GM19395 (cell line): Measurements from ENCODE around the gene CAPZA1.
"Not testable (repeated sequence)": the region's sequence is repeated elsewhere in the genome, so short reads cannot be mapped to it uniquely, and the experiment has no call there.

ENCODE experiments used
- ATAC-seq: cut with Tn5 transposase; IDR thresholded peaks from one replicate; pipeline ENCODE4 v1.9.1; 2021; ENCODE audit warnings: mild to moderate bottlenecking, moderate library complexity; ENCODE audit not compliant: unreplicated experiment

CAPZA1 gene

DNA sequence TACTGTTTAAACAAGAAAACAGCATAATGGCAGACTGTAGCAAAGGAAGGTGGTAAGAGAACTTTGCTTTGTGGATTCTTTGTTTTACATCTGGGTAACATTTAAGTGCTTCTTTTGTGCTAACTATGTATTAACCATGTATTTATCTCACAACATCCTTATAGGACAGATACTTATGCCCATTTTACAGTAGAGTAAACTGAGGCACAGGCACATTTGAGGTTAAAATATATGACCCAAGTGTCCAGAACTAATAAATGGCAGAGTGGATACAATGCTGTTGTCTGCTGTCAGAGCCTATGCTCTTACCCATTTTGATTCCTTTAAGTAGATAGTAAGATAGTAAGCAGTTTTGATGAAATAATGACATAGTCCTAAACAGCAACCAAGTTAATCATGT is 7.3 kb downstream of the CAPZA1 start:
- ATAC-seq, result no peak

DNA sequence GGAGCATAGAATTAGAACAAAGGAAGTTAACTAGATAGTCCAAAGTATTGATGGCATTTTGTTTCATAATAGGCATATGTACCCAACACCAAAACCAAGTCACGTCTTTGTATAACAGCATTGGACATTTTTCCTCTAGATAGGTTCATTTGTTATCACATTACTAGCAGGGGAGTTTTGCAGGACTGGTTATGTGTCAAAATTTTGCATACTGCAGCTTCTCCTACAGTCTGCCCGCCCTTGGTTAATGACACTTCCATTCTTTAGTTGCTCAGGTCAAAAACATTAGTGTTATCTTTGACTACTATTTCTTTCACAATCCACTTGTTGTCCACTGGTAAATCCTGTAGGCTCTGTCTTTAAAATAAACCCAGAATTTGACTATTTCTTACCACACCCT is 8.9 kb downstream of the CAPZA1 start:
- ATAC-seq, result no peak

DNA sequence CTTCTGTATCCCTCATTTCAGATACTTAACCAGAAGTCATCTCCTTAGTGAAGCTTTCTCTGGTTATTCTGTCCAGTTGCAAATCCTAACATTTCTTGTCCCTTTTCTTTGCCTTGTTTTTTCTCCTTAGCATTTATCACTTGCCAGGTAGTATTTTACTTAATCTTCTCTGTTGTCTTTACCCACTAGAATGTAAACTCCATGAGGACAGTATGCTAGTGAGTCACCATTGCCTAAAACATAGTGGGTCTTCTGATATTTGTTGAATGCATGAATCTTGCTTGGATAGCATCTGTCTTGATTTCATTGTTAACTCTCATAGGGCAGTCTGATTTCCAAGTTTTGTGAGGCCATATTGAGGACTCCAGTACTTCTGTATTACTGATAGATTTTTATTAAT is 9.6 kb downstream of the CAPZA1 start:
- ATAC-seq, result no peak

DNA sequence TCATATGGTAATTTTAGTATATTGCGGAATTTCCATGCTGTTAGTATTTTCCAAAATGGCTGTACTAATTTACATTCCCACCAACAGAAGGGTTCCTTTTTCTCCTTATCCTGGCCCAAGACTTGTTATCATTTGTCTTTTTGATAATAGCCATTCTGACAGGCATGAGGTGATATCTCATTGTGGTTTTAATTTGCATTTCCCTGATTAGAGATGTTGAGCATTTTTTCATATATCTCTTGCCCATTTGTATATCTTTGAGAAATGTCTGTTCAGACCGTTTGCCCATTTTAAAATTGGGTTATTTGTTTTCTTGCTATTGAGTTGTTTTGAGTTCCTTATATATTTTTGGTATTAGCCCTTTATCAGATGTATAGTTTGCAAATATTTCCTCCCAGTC is 14.0 kb downstream of the CAPZA1 start:
- ATAC-seq, result no peak

DNA sequence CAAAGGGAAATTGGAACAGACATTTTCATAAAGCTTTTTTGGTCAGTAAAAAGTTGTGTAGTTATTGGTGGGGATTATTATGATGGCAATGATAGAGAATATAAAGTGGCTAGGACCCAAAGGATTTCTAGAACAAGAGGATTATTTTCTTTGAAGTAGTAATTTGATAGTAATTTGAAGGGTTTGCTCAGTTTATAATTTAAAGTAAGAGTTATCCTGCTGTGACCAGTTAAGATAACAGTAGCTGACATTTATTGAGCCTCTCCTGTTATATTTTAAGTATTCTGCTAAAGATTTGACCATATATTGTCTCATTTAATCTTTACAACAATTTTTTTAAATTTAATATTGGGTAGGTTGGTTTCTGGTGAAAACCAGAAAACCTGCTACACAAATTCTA is 14.7 kb downstream of the CAPZA1 start:
- ATAC-seq, result no peak

DNA sequence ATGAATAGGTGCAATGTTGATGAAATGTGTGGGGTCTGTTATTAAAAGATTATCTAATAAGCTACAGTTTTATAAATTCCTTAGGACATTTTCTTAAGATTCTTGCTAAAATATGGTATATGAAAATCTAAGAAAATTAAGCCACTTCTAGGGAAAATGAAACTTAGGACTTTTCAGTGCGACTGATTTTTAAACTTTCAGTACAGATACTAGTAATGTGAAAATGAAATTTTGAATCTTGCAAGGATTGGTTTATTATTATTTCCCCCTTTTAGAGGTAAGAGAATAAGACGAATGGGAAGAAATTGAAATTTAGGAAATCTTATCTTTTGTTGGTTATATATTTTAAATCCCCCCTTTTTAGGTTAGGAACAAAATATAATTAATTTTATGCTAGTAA is 16.4 kb downstream of the CAPZA1 start:
- no peak for ATAC-seq

DNA sequence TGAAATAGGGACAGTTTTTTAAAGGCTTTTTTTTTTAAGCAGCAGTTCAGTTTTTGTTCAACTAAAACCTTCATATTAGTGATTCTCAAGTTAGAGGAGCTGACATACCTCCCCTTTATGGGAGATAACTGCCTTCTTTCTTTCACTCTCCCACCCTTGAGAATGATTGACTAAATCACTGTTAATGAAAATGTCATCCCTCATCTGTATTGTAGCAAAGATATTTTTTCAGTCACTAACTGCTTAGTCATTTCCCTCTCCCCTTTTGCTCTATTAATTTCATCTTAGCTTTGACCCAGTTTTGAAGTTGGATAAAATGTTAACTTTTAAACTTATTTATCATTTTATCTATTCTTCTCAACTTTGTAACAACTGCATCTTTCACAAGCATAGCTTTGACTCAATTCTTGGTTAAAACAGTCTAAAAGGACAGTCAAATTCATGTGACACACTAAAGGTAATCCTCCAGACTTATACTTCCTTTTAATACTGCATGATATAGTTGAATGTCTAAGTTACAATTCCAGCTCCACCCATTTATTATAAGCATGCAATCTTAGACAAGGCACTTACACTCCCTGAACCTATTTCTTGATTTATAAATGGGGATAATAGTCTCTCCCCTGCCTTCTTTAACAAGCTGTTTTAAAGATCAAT is 17.1 kb downstream of the CAPZA1 start:
- peak; percentile 57 for ATAC-seq

DNA sequence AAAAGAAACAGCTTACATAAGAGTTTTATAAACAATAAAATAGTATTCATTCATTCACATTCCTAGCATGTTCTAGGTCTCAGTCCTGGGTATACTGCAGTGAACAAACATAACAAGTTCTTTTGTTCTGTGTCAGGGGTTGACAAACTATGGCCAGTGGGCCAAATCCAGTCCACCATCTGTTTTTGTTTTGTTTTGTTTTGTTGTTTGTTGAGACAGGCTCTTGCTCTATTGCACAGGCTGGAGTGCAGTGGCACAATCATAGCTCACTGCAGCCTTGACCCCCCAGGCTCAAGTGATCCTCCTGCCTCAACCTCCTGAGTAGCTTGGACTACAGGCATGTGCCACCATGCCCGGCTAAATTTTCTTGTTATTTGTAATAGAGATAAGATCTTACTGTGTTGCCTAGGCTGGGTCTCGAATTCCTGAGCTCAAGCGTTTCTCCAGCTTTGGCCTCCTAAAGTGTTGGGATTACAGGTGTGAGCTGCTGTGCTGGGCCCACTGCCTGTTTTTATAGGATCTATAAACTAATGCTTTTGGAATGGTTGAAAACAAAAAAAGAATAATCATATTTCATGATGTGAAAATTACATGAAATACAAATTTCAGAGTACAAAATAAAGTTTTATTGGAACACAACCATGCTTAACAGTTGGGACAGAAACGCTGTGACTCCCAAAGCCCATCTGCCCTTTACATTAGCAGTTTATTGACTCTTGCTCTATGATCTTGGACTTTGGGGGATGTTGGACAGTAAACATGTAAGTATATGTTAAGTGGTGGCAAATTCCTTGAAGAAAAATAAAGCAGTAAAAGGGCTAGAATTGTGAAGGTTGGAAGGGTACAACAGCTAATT is 17.9 kb downstream of the CAPZA1 start:
- no peak for ATAC-seq

DNA sequence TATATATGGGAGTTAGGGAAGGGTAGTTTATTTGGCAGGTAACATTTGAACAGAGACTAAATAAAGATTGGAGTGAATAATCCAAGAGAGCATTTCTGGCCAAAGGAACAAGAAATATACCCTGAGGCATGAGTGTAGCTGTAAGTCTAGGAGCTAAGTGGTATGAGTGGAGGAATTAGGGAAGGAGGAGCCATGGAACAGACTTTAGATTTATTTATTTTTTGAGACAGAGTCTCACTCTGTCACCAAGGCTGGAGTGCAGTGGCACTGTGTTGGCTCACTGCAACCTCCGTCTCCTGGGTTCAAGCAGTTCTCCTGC is 18.4 kb downstream of the CAPZA1 start:
- ATAC-seq, result no peak

DNA sequence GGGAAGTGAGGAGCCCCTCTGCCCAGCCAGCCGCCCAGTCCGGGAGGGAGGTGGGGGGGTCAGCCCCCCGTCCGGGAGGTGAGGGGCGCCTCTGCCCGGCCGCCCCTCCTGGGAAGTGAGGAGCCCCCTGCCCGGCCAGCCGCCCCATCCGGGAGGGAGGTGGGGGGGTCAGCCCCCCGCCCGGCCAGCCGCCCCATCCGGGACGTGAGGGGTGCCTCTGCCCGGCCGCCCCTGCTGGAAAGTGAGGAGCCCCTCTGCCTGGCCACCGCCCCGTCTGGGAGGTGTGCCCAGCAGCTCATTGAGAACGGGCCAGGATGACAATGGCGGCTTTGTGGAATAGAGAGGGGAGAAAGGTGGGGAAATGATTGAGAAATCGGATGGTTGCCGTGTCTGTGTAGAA is 20.8 kb downstream of the CAPZA1 start:
- not testable (repeated sequence) for ATAC-seq

DNA sequence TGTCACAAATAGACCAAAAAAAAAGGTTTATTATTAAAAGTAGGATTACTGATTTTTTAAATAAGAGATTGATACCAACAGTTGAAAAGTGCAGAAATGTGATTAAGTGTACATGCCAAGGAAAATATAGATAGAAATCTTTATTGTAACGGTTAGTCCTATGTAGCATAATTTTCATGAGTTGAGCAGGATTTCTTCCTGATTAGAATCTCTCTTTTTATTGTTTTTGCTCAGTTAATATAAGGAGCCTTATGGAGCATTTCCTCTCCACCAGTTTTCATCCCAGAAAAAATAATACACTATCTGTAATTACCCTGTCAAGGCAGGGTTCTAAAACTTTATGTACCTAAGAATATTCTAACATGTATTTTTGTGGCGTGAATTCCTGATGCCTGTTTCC is 23.4 kb downstream of the CAPZA1 start:
- no peak for ATAC-seq

DNA sequence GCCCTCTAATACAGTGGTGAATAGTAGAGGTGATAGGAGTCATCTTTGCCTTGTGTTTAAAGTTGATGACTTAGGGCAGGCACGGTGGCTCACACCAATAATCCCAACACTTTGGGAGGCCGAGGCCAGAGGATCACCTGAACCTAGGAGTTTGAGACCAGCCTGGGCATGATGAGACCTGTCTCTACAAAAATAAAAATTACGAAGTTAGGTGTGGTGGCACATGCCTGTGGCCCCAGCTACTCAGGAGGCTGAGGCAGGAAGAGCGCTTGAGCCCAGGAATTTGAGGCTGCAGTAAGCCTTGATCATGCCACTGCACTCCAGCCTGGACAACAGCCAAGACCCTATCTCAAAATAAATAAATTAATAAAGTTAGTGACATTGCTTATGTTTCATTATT is 26.6 kb downstream of the CAPZA1 start:
- no peak for ATAC-seq

DNA sequence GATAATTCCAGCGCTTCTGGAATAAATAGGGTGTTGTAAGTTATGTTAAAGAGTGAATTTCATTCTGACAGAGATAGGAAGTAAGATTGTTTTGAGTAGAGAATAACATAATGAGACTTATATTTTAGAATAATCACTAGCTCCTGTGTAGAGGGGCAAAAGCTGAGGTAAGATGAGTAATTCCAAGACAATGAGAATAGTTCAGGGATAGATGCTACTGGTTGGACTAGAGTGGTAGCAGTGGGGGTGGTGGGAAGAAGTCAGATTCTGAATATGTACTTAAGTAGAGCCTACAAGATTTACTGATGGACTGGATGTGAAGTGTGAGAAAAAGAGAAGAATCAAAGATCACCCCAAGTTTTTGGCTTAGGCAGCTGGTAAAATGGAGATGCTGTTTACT is 31.6 kb downstream of the CAPZA1 start:
- no peak for ATAC-seq

DNA sequence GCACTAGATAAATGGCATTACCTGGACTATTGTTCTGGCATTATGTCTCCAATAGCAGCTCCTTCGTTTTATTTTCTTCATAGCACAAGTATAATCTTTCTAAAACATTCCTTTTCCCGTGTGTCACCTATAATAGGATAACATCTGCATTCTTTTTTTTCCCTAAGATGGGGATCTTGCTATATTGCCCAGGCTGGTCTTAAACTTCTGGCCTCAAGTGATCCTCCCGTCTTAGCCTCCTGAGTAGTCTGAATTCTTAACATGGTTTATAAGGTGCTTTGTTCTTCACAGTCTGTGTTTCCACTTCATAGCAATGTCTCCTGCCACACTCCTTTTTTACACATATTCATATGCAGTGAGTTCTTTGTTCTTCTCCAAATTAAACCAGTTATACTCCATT is 46.2 kb downstream of the CAPZA1 start:
- no peak for ATAC-seq

DNA sequence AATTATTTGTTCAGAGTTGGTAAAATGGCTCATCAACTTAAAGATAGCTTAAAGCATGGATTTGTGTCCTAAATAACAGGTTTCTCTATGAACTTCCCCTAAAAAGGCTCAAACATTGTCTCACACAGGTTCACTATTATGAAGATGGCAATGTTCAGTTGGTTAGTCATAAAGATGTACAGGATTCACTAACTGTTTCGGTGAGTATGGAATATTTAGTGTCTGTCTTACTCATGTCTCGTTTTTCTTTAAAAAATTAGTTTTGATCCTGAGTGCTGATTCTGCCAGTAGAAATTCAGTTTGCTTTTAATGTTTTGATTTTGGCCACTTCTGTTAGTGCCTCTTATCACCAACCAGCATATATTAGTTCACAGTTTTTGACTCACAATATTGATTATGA is 47.3 kb downstream of the CAPZA1 start:
- no peak for ATAC-seq

DNA sequence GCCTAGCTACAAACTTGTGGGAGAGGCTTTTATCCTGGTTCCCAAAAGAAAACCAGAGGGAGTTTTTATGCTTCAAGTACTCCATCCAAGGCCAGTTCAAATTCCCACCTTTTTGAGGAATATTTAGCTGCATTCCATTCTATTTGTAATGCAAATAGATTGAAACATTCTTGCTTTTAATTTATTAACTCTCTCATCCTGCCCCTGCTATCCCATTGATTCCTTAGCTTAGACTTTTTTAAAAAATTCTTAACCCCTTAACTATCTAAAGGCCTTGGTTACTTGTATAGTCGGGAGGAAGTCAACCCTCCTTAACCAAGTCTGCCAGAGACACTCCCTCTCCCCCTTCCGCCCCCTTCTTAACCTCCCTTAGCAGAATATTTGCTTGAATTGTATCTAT is 52.4 kb downstream of the CAPZA1 start:
- ATAC-seq, result no peak

DNA sequence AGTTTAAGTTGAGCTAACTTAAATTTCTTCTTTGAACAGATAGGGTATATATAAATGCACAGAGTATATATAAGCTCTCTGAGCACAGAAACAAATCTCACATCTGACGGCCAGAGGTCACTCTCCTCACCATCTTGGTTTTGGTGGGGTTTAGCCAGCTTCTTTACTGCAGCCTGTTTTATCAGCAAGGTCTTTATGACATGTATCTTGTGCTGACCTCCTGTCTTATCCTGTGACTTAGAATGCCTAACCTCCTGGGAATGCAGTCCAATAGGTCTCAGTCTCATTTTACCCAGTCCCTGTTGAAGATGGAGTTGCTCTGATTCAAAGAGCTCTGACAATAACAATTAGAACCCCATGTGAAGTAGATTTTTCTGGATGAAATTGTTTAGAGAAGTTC is 53.2 kb downstream of the CAPZA1 start:
- ATAC-seq, result no peak

DNA sequence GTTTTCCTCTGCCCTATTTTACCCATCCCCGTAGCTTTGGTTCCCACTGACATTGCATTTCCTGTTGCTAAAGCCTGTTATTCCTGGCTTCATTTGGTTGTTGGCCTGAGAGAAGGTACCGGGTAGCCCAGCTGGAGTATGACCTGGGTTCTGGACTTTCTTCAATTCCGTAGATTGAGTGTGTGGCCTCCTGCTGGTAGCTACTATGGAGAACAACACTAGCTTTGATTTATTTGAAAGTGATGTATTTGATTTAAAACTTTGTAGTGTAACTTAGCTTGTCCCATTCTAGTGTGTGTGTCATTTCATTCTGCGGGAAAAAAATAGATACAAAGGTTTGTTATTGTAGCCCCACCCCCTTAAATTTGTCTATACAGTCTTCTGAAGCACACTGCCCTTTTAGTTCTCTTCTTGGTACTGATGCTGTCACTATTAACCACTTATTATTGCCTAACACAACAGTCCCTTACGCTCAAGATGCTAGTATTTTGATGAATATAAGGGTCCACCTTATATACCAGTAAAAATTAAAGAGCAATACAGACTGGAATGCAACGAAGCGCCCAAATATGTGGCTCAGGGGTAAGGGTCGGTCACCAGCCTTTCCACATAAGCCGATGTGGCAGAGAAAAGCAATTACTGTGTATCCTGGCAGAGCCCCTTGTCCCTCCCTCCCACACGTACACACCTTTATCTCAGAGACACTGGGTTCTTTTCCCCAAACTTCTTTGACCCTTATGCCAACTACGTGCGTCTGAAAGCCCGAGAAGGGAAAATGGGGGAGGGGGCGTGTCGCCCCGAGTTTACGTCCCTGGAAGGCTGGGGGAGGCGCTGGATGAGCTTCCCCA is 54.2 kb downstream of the CAPZA1 start:
- peak; percentile 10 for ATAC-seq

DNA sequence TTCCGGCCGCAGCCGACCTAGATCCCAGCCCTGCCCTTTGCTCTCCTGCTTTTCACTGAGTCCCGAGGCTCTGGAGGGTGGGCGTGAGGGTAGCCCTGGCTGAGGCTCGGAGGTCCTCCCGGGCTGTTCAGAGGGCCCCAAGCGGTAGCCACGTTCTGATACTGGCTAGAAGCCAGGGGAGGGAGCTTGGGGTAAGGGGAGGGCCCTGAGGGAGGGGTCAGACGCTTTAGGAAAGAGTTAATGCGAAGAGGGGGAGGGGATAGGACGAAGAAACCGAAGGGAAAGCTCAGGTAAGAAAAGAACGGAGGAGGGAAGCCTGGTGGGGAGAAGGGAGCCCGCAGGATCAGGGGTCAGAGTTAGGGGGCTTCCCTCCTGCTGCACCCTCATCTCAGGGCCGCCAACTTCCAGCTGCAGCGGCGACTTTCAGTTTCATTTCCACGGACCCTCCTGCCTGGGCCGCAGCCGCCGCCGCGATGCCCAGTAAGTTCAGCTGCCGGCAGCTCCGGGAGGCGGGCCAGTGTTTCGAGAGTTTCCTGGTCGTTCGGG is 54.9 kb downstream of the CAPZA1 start, which contains the start of gene MOV10:
TSS of gene MOV10 (plus strand) at position 220 of the 546 bp plus-strand sequence. CDS start at position 474, 254 bp downstream.
- peak; percentile 73 for ATAC-seq

DNA sequence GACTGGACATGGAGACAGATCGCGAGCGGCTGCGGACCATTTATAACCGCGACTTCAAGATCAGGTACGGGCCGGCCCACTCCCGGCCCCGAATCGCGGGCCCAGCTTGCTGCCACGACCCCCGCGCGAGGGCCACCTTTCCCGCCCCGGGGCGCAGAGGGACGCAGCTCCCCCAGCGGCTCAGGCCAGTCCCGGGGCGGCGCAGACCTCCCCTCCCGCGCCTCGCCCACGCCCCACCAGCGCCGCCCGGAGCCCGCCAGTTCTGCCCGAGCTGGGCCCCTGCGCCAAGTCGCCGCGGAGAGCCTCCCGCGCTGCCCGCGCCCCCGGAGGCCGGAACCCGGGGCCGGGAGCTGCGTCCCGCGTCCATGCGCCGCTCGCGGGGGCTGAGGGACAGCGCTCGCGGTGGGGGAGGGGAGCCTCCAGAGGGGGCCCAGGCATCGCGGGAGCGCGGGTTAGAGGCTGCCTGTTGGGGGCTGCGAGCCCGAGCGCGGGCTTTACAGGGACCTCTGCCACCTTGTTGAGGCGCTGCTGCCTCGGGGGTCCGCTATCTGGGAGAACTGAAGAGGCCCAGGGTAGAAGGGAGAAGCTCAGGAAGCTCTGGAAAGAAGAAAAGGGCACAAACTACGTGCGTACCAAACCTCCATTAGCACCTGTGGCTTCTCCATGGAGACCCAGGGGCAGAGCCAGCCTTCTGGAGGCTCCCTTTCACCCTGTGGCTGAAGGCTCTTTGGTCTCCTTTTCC is 55.5 kb downstream of the CAPZA1 start:
- ATAC-seq, result peak; percentile 38
